Right atrium auricular region (tissue), 2 donors: ENCODE measurements around the gene CC2D1A. TPM values are rescaled to one million over a fixed set of nuclear protein-coding genes. Genes with fewer than 3 reads are reported as not detected.

Experiments used
- DNase-seq: peaks from one replicate; pipeline ENCODE4 v3.0.0-alpha.2; 2019; ENCODE audit warnings: low spot score
- H3K27ac ChIP-seq, 2 donors: fragments of 200-600 bp; sonication (generic); 1 replicate in 1 of 2; 2 replicates in 1 of 2; pipeline ENCODE4 v1.5.1; 2016 to 2019
- H3K27me3 ChIP-seq, 2 donors: fragments of 200-600 bp; sonication (generic); one replicate each; pipeline versions ENCODE4 v1.5.1 to v1.6.0; 2017 to 2019
- H3K36me3 ChIP-seq: fragments of 200-600 bp; sonication (generic); one replicate; pipeline ENCODE4 v1.5.1; 2016
- H3K4me1 ChIP-seq, 2 donors: fragments of 200-600 bp; sonication (generic); one replicate each; pipeline versions ENCODE4 v1.5.1 to v1.6.0; 2017 to 2019
- H3K4me3 ChIP-seq, 2 donors: fragments of 200-600 bp; sonication (generic); 1 replicate in 1 of 2; 2 replicates in 1 of 2; pipeline ENCODE4 v1.5.1; 2017 to 2019; ENCODE audit warnings: mild to moderate bottlenecking in 1 of 2, moderate library complexity in 1 of 2
- H3K9me3 ChIP-seq, 2 donors: fragments of 200-600 bp; sonication (generic); one replicate each; pipeline ENCODE4 v1.5.1; 2019
- total RNA-seq, 2 donors: library from RNA; depleted of rRNA; stranded (reverse); fragments of >200 nt; gene quantifications; one replicate each; pipeline ENCODE4 v1.1.0, GENCODE V29; 2016
- TF ChIP-seq, protein P1 (sequence below), 2 donors: fragments of 200-600 bp; sonication (generic); IDR thresholded peaks; one replicate each; pipeline ENCODE4 v1.5.1; 2019; ENCODE audit warnings: antibody characterized with exemption in 2 of 2

CC2D1A gene
- total RNA-seq, 2 donors from 2014 or later, result 16.1 to 22.6 TPM

DNA sequence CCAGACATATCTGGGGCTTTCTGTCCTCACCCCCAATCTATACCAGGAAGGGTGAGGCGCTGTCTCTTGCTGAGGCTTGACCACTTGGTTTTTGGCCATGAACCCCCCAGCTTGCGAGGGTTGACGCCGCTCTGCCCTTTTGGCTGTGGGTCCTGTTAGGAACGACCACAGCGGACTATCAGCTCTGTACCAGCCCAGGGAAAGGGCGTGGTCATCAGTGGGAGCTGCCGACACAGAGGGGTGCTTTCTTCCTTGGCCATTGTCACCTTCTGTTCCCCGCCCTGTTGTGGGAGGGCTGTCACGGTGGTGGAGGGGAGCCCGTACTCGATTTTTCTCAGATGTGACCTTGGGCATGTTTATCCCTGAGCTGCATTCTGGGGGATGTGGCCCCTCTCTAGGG lies 52.0 kb downstream of the CC2D1A start:
- Histone ChIP-seq H3K27me3 (no peaks in the 10 kb centered on the region), H3K27ac (peak overlapping the region in 1 of 2 donors; percentile 47), H3K36me3 (peaks cover 43% of the 10 kb centered on the region), H3K9me3 (no peaks in the 10 kb centered on the region), H3K4me3 (no peak overlapping the region), H3K4me1 (peaks cover 0 to 31% of the 10 kb centered on the region in 2 donors)
- TF ChIP-seq, protein P1, sequence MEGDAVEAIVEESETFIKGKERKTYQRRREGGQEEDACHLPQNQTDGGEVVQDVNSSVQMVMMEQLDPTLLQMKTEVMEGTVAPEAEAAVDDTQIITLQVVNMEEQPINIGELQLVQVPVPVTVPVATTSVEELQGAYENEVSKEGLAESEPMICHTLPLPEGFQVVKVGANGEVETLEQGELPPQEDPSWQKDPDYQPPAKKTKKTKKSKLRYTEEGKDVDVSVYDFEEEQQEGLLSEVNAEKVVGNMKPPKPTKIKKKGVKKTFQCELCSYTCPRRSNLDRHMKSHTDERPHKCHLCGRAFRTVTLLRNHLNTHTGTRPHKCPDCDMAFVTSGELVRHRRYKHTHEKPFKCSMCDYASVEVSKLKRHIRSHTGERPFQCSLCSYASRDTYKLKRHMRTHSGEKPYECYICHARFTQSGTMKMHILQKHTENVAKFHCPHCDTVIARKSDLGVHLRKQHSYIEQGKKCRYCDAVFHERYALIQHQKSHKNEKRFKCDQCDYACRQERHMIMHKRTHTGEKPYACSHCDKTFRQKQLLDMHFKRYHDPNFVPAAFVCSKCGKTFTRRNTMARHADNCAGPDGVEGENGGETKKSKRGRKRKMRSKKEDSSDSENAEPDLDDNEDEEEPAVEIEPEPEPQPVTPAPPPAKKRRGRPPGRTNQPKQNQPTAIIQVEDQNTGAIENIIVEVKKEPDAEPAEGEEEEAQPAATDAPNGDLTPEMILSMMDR (IDR thresholded peaks at IDR 0.05), result no peak
- DNase-seq, result no peak

DNA sequence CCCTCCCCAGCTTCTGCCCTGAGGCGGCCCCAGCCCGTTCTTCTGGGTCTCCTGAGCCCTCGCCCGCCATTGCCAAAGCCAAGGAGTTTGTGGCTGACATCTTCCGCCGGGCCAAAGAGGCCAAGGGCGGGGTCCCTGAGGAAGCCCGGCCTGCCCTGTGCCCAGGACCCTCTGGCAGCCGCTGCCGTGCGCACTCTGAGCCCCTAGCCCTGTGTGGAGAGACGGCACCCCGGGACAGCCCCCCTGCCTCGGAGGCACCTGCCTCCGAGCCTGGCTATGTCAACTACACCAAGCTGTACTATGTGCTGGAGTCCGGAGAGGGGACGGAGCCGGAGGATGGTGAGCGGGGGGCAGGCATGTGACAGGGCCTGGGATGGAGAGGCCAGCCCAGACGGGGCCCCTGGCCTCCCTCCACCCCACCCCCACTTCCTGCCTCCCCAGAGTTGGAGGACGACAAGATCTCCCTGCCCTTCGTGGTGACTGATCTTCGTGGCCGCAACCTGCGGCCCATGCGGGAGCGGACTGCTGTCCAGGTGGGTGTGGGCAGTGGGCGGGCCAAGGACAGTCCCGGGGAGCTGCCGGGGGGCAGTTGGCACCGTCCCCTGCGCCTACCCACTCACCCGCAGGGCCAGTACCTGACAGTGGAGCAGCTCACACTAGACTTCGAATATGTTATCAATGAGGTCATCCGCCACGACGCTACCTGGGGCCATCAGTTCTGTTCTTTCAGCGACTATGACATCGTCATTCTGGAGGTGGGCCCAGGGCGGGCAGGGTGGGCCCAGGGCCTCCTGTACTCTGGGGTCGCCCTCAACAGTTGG lies 53.4 kb downstream of the CC2D1A start:
- peaks cover 43% of the 10 kb centered on the region for H3K36me3 ChIP-seq
- no peaks in the 10 kb centered on the region for H3K9me3 ChIP-seq
- TF ChIP-seq, protein P1 (IDR thresholded peaks at IDR 0.05), result no peak
- DNase-seq, result no peak
- H3K27me3 ChIP-seq, result no peaks in the 10 kb centered on the region
- H3K4me1 ChIP-seq, result peaks cover 0 to 19% of the 10 kb centered on the region in 2 donors
- H3K4me3 ChIP-seq, result no peak overlapping the region
- no peak overlapping the region for H3K27ac ChIP-seq

DNA sequence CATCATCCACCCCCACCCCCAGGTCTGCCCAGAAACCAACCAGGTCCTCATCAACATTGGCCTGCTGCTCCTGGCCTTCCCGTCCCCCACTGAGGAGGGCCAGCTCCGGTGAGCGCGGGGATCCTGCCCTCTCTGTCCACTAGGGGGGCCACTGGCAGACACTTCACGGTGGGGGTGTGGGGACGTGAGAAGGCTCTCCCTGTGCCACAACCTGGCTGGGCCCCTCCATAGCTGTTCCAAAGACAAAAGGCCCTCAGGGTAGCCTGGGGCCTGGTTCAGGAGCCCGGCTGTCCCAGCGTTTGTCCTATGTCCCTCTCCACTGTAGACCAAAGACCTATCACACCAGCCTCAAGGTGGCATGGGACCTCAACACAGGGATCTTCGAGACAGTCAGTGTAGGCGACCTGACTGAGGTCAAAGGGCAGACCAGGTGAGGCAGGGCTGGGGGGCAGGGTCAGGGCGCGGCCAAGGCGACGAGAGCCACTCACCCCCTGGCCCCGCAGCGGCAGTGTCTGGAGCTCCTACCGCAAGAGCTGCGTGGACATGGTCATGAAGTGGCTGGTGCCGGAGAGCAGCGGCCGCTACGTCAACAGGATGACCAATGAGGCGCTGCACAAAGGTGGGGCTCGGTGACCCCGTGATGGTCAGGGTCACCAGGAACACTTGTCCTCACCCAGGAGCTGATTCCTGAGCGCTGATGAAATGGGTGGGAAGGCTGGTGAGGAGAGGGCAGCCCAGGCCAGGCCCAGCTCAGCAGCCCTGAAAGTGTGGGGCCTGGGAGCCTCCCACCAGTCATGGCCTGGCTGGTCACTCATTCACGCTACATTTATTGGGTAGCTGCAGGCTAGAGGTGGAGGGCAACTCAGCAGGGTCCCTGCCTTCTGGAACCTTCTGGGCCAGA lies 54.2 kb downstream of the CC2D1A start:
- Histone ChIP-seq H3K9me3 (no peaks in the 10 kb centered on the region), H3K4me3 (no peak overlapping the region), H3K27me3 (no peaks in the 10 kb centered on the region), H3K4me1 (peaks cover 0 to 19% of the 10 kb centered on the region in 2 donors), H3K36me3 (peaks cover 51% of the 10 kb centered on the region), H3K27ac (no peak overlapping the region)
- TF ChIP-seq, protein P1 (IDR thresholded peaks at IDR 0.05), result no peak
- no peak for DNase-seq

DNA sequence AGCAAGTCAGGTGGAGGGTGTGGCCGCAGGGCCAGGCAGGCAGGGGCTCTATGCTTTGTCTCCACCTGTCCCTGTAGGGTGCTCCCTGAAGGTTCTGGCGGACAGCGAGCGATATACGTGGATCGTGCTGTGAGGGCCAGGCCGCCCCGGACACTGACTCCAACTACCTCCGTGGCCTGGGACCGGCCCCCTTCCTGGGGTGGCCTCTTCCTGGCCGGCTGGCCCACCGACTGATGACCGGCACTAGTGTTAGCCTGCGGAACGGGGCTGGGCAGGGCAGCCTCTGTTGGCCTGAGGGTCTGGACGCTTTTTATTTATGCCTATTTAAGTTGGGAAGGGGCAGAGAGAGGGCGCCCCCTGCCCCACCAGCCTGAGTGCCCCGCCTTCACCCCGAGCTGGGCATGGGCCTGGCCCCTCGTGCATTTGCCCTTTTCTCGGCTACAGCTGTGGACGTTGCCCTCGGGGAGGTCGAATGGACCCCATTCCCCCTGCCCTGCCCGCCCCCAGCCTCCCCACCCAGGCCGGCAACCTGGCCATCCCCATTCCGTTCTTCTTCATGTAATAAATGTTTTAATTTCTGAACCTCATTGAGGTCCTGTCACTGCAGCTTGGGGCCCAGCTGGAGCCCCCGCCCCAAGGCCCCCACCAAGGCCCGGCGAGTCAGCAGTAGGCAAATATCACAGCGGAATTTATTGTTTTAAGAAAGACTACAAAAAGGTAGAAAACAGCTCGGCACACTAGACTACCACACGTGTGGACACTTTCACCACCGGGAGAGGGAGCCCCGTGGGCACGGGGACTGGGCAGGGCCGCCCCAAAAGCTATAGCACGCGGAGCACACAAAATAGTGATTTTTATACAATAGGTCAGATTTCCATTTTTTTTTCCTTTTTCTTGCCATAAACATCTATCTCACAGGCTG lies 55.1 kb downstream of the CC2D1A start:
- Histone ChIP-seq H3K9me3 (no peaks in the 10 kb centered on the region), H3K27ac (no peak overlapping the region), H3K4me1 (peaks cover 0 to 19% of the 10 kb centered on the region in 2 donors), H3K4me3 (no peak overlapping the region), H3K36me3 (peaks cover 50% of the 10 kb centered on the region), H3K27me3 (no peaks in the 10 kb centered on the region)
- DNase-seq, result no peak
- TF ChIP-seq, protein P1 (IDR thresholded peaks at IDR 0.05), result no peak
